ENCODE data around the gene PRSS27.

The PRSS27 gene

GRCh38 chr16:2710021-2710710 is 9.9 kb downstream of the PRSS27 start:
- H3K4me3 ChIP-seq (ENCODE audit: low read depth, low read length), result no peak overlapping the region
- TF ChIP-seq CTCF (IDR thresholded peaks at IDR 0.05; ENCODE audit: control insufficient read depth, extremely low read depth, insufficient read depth), result no peak
- no peak for DNase-seq (ENCODE audit: low read depth)

- TF ChIP-seq CTCF (IDR thresholded peaks at IDR 0.05; ENCODE audit: control insufficient read depth, extremely low read depth, insufficient read depth), result no peak
- no peak for DNase-seq (ENCODE audit: low read depth)
- no peak overlapping the region for H3K4me3 ChIP-seq (ENCODE audit: low read depth, low read length)
Observed at GRCh38 chr16:2709588-2709984, 10.4 kb downstream of the PRSS27 start.

GRCh38 chr16:2708955-2709587 is 11.0 kb downstream of the PRSS27 start:
- no peak for TF ChIP-seq CTCF (IDR thresholded peaks at IDR 0.05; ENCODE audit: control insufficient read depth, extremely low read depth, insufficient read depth)
- H3K4me3 ChIP-seq (ENCODE audit: low read depth, low read length), result no peak overlapping the region
- no peak for DNase-seq (ENCODE audit: low read depth)

- DNase-seq (ENCODE audit: low read depth), result no peak
- no peak overlapping the region for H3K4me3 ChIP-seq (ENCODE audit: low read depth, low read length)
- no peak for TF ChIP-seq CTCF (IDR thresholded peaks at IDR 0.05; ENCODE audit: control insufficient read depth, extremely low read depth, insufficient read depth)
Observed at GRCh38 chr16:2708290-2708639, 11.8 kb downstream of the PRSS27 start.

- no peak for DNase-seq (ENCODE audit: low read depth)
Observed at GRCh38 chr16:2707368-2708289, 12.4 kb downstream of the PRSS27 start.

More at GRCh38 chr16:2707368-2708289, 12.4 kb downstream of the PRSS27 start:
- no peak for TF ChIP-seq CTCF (IDR thresholded peaks at IDR 0.05; ENCODE audit: control insufficient read depth, extremely low read depth, insufficient read depth)
- H3K4me3 ChIP-seq (ENCODE audit: low read depth, low read length), result no peak overlapping the region
